Effector memory CD4-positive, alpha-beta T cell (primary cell): Measurements from ENCODE around the gene MAPK8.

Experiments used
- DNase-seq, 3 donors: peaks; one replicate each; pipeline ENCODE4 v3.0.0-alpha.2; 2020
- H3K27ac ChIP-seq: 2 replicates; pipeline ENCODE4 v1.7.0; 2013; ENCODE audit warnings: mild to moderate bottlenecking, low read length, moderate library complexity; ENCODE audit not compliant: insufficient read depth, poor library complexity, severe bottlenecking
- H3K27me3 ChIP-seq: replicated peaks from 2 replicates; pipeline ENCODE4 v1.7.0; 2013; ENCODE audit warnings: mild to moderate bottlenecking, low read length; ENCODE audit not compliant: insufficient read depth, control insufficient read depth, poor library complexity, severe bottlenecking
- H3K36me3 ChIP-seq: 2 replicates; pipeline ENCODE4 v1.7.0; 2013; ENCODE audit warnings: mild to moderate bottlenecking, low read length, moderate library complexity; ENCODE audit not compliant: control insufficient read depth, insufficient read depth
- H3K4me1 ChIP-seq: 2 replicates; pipeline ENCODE4 v1.7.0; 2013; ENCODE audit warnings: low read length, mild to moderate bottlenecking; ENCODE audit not compliant: control insufficient read depth, insufficient read depth, poor library complexity, severe bottlenecking
- H3K4me3 ChIP-seq: 2 replicates; pipeline ENCODE4 v1.7.0; 2013; ENCODE audit warnings: low read length, low read depth, mild to moderate bottlenecking; ENCODE audit not compliant: insufficient read depth, poor library complexity, severe bottlenecking
- H3K9me3 ChIP-seq: 2 replicates; pipeline ENCODE4 v1.7.0; 2013; ENCODE audit warnings: mild to moderate bottlenecking, low read length, moderate library complexity; ENCODE audit not compliant: control insufficient read depth

The MAPK8 gene

GRCh38 chr10:48450741-48451466 is 144.4 kb downstream of the MAPK8 start:
- DNase-seq, result no peak
- no peaks in the 10 kb centered on the region for H3K27me3 ChIP-seq
- H3K36me3 ChIP-seq, result no peaks in the 10 kb centered on the region
- no peak overlapping the region for H3K4me3 ChIP-seq
- no peak overlapping the region for H3K27ac ChIP-seq
- H3K4me1 ChIP-seq, result no peaks in the 10 kb centered on the region
- H3K9me3 ChIP-seq, result no peaks in the 10 kb centered on the region

GRCh38 chr10:48451969-48452878 is 145.7 kb downstream of the MAPK8 start:
- Histone ChIP-seq H3K27ac (no peak overlapping the region), H3K27me3 (no peaks in the 10 kb centered on the region), H3K4me3 (no peak overlapping the region), H3K4me1 (no peaks in the 10 kb centered on the region), H3K9me3 (no peaks in the 10 kb centered on the region), H3K36me3 (no peaks in the 10 kb centered on the region)
- no peak for DNase-seq

GRCh38 chr10:48452879-48453412 is 146.5 kb downstream of the MAPK8 start:
- no peak for DNase-seq
- no peaks in the 10 kb centered on the region for H3K9me3 ChIP-seq
- no peaks in the 10 kb centered on the region for H3K27me3 ChIP-seq
- H3K27ac ChIP-seq, result no peak overlapping the region
- H3K36me3 ChIP-seq, result no peaks in the 10 kb centered on the region
- H3K4me3 ChIP-seq, result no peak overlapping the region
- no peaks in the 10 kb centered on the region for H3K4me1 ChIP-seq

- Histone ChIP-seq H3K27ac (no peak overlapping the region), H3K4me3 (no peak overlapping the region), H3K36me3 (no peaks in the 10 kb centered on the region), H3K9me3 (no peaks in the 10 kb centered on the region), H3K27me3 (no peaks in the 10 kb centered on the region), H3K4me1 (no peaks in the 10 kb centered on the region)
- DNase-seq, result no peak
Observed at GRCh38 chr10:48453451-48454301, 147.2 kb downstream of the MAPK8 start.

DNA sequence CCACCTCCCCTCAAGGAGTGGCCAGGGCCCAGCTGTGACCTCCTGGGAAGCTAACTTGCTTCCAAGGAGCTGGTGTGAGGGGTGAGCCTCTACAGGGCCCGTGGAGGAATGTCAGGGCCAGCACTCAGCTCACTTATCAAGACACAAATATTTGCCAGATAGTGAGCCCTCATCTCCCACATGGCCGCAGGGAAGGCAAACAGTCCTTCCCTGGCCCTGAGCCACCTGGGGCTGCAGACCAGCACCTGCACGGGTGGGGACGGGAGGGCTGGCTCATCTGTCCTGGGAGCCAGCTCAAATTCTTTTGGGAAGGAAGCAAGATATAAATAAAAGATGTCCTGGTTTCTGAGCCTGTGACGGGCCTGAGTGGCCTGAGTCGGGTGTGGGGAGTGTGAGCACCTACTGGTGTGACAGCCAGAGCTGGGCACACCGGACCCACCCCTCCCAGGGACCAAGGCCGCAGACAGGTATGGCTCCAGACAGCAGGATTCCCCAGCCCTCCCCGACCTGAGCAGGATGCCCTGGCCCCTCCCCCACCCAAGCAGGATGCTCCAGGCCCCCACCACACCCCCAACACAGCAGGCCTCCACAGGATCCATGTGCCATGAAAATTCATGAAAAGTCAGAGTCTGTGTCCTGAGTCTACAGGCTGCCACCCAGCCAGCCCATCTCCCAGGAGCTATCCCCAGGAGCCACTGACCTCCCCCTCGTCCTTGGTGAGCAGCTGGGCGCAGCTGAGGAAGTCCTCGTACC is 148.0 kb downstream of the MAPK8 start:
- H3K27me3 ChIP-seq, result no peaks in the 10 kb centered on the region
- H3K36me3 ChIP-seq, result no peaks in the 10 kb centered on the region
- H3K27ac ChIP-seq, result no peak overlapping the region
- DNase-seq, result no peak
- no peaks in the 10 kb centered on the region for H3K9me3 ChIP-seq
- no peaks in the 10 kb centered on the region for H3K4me1 ChIP-seq
- no peak overlapping the region for H3K4me3 ChIP-seq

- Histone ChIP-seq H3K9me3 (no peaks in the 10 kb centered on the region), H3K4me3 (no peak overlapping the region), H3K4me1 (no peaks in the 10 kb centered on the region), H3K27me3 (no peaks in the 10 kb centered on the region), H3K36me3 (no peaks in the 10 kb centered on the region), H3K27ac (no peak overlapping the region)
- no peak for DNase-seq
Observed at GRCh38 chr10:48455055-48455391, 148.5 kb downstream of the MAPK8 start.

- Histone ChIP-seq H3K27ac (no peak overlapping the region), H3K9me3 (no peaks in the 10 kb centered on the region), H3K36me3 (no peaks in the 10 kb centered on the region), H3K4me1 (no peaks in the 10 kb centered on the region), H3K4me3 (no peak overlapping the region), H3K27me3 (no peaks in the 10 kb centered on the region)
- no peak for DNase-seq
Observed at GRCh38 chr10:48455392-48456151, 149.1 kb downstream of the MAPK8 start.

- no peaks in the 10 kb centered on the region for H3K9me3 ChIP-seq
- H3K27ac ChIP-seq, result no peak overlapping the region
- DNase-seq, result no peak
- no peak overlapping the region for H3K4me3 ChIP-seq
- H3K4me1 ChIP-seq, result no peaks in the 10 kb centered on the region
- H3K36me3 ChIP-seq, result no peaks in the 10 kb centered on the region
- H3K27me3 ChIP-seq, result no peaks in the 10 kb centered on the region
Observed at GRCh38 chr10:48456361-48456804, 149.9 kb downstream of the MAPK8 start.
